HG03064 (cell line): ENCODE data around the gene TSPAN11.
"Not testable (repeated sequence)": the region's sequence is repeated elsewhere in the genome, so short reads cannot be mapped to it uniquely, and the experiment has no call there.

ENCODE experiments used
- ATAC-seq: cut with Tn5 transposase; IDR thresholded peaks from one replicate; pipeline ENCODE4 v1.9.1; 2021; ENCODE audit warnings: low read depth; ENCODE audit not compliant: unreplicated experiment

Gene TSPAN11

DNA sequence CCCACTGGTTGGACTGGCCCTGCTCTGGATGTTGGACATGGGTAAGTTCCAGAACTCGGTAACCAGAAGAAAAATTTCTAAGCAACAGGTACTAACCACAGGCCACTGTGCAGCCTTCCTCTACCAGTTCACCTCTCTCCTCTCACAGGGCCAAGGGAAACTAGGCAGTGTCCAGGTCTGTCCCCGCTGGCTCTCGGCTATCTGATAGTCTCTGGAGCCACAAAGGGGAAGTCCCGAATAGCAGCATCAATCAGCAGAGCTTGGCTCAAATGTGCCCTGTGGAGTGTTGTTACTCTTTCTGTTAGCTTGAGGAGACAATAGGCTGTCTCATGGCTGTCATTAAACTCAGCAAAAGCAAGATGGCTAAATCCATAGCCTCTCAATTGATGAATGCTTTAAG lies 73.2 kb downstream of the TSPAN11 start:
- ATAC-seq: no peak

- no peak for ATAC-seq
Measured at GRCh38 chr12:31000751-31001150, 74.2 kb downstream of the TSPAN11 start.

- ATAC-seq: no peak
Measured at GRCh38 chr12:31001581-31002360, 75.2 kb downstream of the TSPAN11 start.

GRCh38 chr12:31002361-31002725 lies 75.8 kb downstream of the TSPAN11 start:
- no peak for ATAC-seq

GRCh38 chr12:31002999-31003398 lies 76.5 kb downstream of the TSPAN11 start:
- ATAC-seq: no peak

DNA sequence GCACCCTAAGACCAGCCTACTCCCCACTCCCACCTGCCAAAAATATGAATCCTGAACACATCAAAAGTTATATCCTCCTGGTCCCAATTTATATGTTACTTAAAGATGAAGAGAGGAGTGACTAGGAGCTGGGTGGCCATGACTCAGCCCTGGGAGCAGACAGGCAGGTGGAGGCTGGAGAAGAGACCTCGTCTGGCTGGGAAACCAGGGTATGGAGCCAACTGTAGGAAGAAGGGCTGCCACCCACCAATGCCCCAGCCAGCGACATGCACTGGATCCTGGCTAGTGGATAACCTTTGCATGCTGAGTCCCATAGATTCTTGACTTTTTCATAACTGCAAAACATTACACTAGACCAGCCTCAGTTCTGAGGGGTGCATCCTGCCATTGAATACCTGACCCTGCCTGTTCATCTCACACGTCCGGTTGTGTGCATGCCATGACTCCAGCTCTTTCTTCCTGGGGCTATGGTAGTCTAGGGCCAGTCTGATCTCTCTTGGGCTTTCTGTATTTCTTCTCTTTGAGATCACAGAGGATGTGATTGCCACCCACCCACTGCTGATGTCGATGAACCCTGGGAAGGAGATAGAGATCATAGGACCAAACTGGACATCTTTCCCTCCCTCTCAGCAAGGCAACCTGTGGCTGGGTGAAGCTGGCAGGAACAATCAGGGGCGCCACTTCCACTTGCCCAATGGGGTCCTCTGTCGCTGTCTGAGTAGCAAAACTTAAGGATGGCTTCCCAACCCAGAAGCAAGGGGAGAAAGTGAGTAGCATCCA lies 77.5 kb downstream of the TSPAN11 start:
- ATAC-seq: no peak

GRCh38 chr12:31004666-31005065 lies 78.1 kb downstream of the TSPAN11 start:
- ATAC-seq: no peak

DNA sequence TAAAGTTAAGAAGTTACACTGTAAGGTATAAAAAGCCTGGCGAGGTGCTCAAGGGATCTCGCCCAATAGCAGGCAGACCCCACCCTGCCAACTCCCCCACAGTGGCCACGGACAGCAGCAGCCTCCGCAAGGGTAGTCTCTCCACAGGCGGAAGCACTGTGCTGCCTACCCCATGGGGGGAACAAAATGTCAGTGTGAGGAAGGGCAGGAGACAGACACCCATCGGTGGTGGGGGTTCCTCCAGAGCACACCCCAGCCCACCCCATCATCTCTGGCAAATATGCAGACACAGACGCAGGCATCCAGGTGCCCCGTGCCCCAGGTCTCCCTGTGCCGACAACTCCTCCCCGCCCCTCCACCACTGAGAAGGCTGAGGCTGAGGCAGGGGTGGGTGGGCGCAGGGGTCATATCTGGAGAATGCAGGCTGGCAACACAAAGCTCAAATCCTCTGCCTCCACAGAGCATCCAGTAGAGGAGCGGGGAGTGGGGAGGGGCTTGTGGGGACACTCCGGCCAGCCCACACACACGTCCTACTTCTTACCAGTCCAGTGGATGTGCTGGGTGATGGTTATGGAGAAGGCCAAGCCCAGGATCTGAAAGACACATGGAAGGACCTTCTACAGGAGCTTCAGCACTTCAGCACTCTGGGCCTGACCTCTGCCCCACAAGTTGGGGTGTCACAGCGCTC lies 78.9 kb downstream of the TSPAN11 start:
- no peak for ATAC-seq

GRCh38 chr12:31005944-31006361 lies 79.4 kb downstream of the TSPAN11 start:
- ATAC-seq: no peak

DNA sequence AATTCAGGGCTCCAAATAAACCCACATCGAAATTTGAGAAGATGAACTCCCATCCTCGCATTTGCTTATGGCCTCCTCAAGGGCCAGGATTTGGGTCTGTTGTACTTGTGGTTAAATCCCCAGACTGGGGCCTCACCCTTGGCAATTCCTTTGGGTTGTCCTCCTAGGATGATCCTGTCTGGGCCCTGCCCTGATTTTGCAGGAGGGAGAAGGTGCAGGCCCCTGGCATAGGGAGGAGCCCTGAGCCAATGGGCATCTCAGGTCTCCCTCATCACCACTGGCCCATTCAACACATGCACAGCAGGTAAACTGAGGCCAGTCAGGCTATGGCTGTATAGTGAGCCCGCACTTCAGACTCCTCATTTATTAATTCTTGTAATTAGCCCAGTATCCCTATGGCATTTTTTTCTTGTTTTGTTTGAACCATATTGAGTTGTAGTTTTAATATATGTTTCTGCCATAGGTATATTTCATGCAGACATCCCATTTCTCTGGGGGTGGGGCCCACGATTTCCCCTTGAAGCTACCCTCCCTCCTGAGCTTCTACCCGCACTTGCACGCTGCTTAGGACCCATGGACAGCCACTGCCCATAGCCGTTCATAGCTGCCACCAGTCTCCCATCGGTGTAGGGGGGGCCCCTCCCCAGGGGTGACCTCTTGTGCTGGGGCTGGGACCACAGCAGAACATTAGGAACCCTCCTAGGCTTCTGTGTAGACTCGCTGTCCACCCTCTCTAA lies 80.0 kb downstream of the TSPAN11 start:
- no peak for ATAC-seq

DNA sequence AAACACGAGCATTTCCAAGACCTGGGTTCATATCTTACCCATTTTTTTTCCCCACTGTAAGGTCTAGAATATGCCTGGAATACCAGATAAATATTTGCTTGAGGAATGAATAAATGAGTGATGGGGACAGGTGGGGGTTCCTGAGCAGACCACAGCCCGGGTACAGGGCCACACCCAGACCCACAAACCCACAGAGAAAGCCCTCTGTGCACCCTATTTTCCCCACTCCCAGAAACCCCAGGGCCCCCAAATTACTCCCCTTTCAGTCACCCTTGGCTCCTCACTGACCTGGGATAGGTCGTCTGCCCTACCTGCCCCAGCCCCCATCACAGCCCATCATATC lies 80.6 kb downstream of the TSPAN11 start:
- no peak for ATAC-seq

- no peak for ATAC-seq
Measured at GRCh38 chr12:31007636-31008175, 81.2 kb downstream of the TSPAN11 start.

GRCh38 chr12:31008241-31008761 lies 81.8 kb downstream of the TSPAN11 start:
- ATAC-seq: no peak

GRCh38 chr12:31008961-31009840 lies 82.7 kb downstream of the TSPAN11 start:
- ATAC-seq: no peak

- ATAC-seq: no peak
Measured at GRCh38 chr12:31009976-31010375, 83.4 kb downstream of the TSPAN11 start.

DNA sequence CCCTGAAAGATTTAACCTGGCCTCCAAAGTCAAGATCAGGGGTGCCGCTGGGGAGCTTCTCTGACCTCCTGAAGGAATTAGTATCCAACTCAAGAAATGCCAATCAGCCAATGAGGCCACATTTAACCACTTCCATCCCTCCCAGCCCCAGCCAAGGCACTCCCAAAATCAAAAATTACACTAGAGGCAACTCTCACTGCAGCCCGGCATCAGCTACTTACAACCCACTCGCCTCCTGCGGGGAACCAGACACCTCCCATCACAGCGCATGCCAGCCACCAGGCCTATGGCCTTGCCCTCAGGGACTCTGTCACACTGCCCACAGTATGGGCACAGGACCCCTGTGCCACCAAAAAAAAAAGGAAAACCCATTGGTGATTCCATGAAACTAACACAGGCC lies 84.8 kb downstream of the TSPAN11 start:
- no peak for ATAC-seq

DNA sequence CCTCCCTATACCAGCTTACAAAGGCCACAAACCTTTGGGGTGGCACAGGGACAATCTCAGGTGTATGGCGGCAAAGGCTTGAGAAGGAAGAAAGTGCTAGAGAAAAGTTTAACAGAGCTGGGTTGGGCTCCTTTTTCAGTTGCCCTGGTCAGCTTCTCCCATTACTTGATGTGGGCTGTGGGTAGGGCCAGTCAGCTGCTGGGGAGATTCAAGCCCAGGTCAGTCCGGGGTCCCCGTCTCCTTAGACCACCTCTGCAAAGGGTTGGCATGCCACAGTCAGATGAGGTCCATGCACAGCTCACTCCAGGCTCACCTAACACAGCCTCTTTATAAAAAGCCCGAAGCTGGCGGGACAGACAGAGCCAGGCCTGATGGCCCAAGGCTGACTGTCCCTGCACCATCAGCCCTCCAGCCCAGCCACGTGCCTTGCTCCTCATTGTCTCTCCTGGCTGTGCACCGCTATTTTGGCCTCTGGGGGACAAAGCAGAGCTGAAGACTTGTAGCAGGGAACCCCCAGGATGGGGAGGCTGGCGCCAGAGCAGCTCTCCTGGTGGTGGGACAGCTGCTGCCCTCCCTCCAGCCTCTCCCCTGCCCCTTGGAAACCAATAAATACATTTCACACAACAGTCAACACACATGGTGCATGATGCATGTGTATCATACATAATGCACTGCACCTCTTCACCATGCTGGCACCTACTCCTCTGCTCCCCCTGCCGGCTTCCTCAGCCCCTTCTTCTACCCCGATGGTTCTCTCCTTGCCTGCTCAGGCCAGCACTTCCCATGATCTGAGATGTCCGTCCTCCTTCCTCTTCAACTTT lies 85.4 kb downstream of the TSPAN11 start:
- no peak for ATAC-seq

GRCh38 chr12:31012567-31012891 lies 86.0 kb downstream of the TSPAN11 start:
- not testable (repeated sequence) for ATAC-seq

- ATAC-seq: no peak
Measured at GRCh38 chr12:31015215-31015614, 88.7 kb downstream of the TSPAN11 start.
